GM12872 (cell line): ENCODE data around the gene TBC1D19.

Experiments used
- TF ChIP-seq, protein P1 (sequence below): IDR thresholded peaks from 3 replicates; pipeline ENCODE4 v1.5.1; 2011; ENCODE audit warnings: low read depth, mild to moderate bottlenecking, low read length, moderate library complexity; ENCODE audit not compliant: insufficient read depth

The TBC1D19 gene

GRCh38 chr4:26632916-26633315, 49.0 kb downstream of the TBC1D19 start:
- TF ChIP-seq, protein P1, sequence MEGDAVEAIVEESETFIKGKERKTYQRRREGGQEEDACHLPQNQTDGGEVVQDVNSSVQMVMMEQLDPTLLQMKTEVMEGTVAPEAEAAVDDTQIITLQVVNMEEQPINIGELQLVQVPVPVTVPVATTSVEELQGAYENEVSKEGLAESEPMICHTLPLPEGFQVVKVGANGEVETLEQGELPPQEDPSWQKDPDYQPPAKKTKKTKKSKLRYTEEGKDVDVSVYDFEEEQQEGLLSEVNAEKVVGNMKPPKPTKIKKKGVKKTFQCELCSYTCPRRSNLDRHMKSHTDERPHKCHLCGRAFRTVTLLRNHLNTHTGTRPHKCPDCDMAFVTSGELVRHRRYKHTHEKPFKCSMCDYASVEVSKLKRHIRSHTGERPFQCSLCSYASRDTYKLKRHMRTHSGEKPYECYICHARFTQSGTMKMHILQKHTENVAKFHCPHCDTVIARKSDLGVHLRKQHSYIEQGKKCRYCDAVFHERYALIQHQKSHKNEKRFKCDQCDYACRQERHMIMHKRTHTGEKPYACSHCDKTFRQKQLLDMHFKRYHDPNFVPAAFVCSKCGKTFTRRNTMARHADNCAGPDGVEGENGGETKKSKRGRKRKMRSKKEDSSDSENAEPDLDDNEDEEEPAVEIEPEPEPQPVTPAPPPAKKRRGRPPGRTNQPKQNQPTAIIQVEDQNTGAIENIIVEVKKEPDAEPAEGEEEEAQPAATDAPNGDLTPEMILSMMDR = no peak

DNA sequence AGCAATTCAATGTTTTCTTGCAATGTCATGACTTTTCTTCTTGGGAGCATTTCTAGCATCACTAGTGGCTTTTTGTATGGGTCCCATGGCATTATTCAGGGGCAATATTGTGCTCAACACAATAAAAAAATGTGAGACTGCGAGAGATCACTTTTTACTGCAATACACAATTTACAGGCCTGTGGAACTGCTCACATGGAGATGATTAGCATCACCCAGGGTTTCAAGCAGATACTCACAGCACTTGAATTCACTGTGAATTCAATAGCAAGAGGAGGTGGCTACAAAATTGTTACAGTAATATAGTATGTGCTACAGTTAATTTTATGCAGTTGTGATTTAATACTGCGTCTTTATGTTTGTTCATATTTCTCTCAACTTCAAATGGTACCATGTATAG, 50.4 kb downstream of the TBC1D19 start:
- TF ChIP-seq, protein P1 = no peak

DNA sequence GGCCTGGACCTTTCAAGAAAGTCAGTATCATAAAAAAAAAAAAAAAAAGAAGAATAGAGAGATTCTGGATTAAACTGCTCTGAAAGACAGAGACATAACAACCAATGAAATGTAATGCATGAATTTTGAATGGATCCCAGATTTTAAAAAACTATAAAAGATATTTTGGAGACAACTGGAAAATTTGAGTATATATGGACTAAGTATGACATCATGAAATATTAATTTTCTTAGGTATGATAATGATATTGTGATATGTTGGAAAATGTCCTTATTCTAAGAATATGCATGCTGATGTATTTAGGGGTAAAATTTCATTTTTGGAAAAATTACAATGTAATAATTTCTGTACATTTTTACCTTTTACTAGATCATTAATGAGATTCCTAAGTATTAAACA, 52.6 kb downstream of the TBC1D19 start:
- TF ChIP-seq, protein P1 = no peak

DNA sequence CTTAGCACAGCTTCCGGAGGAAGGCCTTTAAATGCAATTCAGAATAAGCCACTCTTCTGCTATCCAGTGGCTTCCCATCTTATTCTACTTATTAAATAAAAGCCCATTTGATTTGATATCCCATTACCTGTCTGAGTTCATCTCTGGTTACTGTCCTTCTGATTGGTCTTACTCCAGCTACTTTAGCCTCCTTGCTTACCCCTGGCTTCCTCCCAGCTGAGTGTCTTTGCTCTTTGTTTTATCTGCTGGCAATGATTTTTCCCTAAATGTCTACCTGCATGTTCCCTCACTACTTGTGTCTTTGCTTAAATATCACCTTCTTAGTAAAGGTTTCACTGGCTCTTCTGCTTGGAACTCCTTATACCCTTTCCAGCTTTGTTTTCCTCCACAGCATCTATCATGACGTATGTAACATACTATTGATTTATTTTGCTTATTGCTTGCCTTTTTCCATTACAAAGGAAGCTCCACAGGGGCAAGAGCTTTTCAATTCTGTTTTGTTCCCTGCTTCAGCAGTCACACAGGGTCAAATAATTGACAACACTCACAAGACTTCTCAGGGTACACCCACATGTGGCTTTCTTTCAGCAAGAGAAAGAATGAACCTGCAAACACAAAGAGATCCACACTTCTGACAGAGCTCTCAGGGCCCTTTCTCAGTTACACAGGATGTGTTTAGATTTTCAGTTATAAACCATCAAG, 63.8 kb downstream of the TBC1D19 start:
- TF ChIP-seq, protein P1 = no peak

- TF ChIP-seq, protein P1 = no peak
Measured at GRCh38 chr4:26648260-26648659, 64.4 kb downstream of the TBC1D19 start.

DNA sequence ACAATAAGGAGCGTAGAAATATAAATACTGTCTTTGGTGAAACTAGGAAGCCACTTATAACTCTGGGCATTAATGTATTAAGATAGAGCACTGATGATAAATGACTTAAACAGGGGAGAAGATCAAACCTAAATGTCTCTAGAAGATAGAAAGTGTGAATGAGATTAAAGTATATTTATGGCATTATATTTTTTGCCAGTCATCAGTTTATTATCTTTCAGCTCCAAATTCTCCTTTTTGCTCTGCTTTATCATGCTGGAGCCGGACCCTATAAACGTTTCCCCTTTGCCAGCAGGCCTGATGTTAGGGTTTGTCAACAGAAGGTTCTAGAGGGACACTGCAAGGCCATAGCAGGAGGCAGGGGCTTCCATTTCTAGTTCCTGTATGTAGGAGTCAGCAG, 76.4 kb downstream of the TBC1D19 start:
- TF ChIP-seq, protein P1 = no peak

DNA sequence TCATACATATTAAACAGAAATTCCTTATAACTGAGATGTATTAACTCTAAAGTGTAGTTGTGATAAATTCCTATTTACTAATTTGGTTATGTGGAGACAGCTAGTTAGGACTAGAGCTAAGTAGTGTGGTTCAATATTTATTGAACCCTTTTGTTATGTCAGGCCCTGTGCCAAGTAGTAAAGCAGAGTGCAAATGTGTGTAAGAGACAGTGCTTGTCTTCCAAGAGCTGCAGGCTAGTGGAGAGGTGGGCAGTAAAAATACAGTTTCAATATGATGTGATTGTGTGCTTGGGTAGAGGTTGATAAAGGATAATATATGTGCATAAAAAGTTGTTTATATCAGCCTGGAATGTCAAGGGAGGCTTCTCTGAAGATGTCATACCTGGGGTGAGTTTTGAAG, 80.0 kb downstream of the TBC1D19 start:
- TF ChIP-seq, protein P1 = no peak
